NCI-H446 treated with DMSO at 0.1 percent for 48 hours (cell line): ENCODE results near the gene MAPKAPK2.

Experiments
- DNase-seq: peaks from one replicate; lab custom pipeline; 2025; lab: John Stamatoyannopoulos, UW

The MAPKAPK2 gene

DNA sequence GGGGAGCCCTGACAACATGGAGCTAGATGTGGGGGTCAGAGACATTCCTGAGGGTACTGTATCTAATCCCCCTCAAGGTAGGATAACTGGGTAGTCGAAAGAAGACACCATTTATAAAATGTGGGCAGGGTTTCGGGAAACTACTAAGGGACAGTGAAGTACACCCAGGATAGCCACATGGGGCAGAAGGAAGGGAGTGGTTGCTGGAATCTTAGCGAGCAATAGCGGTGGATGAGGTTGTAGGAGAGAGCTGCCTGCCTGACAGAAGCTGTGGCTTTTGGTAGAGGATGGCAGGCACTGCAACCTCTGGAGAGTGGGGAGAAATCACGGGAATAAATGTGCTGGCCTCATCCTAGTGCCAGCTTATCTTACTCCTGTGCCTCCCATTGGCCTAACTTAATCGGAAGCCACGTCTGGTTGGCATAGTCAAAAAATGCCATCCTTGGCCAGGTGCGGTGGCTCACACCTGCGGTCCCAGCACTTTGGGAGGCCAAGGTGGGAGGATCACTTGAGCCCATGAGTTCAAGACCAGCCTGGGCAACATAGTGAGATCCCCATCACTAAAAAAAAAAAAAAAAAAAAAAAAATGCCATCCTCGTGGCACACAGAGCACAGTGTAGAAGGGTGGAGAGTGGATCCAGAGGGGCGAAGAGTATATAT lies 23.4 kb upstream of the MAPKAPK2 start:
- DNase-seq: no peak

DNA sequence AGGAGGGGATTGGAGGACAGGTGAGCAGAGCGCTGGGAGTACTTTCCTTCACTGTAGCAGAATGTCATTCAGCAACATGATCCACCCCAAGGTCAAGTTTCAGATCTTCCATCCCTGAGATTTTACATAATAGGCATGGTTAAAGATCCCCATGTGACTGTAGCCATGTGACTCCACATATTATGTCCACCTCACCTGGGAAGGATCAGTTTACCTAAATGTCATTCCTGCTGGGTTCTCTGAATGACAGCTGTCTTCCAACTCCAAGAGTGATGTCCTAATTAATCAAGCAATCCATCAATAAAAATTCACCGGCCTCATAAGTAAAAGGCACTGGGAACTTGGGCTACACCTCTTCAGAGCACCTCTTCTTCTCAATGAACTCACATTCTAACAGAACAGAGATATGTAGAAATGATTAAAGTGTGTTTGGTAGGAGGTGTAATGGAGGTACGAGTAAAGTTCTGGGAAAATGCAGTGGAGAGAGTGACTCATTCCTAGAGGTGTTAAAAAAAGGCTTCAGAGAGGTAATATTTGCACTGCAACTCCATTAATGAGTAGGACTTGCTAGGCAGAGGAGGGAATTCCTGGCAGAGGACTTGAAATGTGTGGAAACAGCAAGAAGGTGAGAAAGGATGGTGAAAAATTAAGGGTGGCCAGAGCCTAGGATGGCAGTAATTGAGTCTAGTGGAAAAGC lies 22.2 kb upstream of the MAPKAPK2 start:
- no peak for DNase-seq

- DNase-seq: no peak
Observed at GRCh38 chr1:206663362-206663761, 21.3 kb upstream of the MAPKAPK2 start.

DNA sequence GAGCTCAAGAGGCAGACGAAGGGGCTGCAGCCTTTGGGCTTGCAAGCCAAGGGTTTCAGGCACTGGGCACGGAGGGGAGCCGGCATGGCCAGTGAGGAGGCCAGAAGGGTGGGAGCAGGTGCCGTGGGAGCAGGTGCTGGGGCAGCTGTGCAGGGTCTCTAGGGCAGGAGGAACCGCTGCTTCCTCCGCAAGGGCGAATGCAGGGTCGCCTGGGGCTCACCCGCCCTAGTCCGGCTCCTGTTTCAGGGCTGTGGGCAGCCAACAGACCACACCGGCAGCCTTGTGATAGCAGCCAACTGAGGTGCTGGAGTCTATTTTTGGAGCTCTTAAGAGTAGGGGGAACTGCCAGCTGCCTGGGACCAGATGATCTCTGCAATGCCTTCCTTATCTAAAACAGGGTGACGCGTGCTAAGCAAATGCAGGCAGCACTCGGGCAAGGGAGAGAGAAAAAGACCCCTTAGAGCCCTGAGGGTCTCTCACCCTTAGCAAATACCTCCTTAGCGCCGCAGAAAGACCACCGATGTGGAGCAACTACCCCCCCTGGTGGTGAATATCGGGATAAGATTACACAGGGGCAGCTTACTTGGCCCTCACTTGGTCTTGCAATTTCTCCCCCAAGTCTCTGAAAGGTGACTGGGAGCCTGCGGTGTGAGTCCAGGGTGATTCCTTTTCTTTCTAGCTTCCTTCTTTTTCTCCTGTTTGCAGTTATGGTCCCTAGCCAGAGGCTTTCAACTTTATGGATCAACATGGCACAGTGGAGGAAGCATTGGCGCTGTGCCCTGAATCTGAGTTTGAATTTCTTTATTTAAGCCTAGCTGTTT lies 20.7 kb upstream of the MAPKAPK2 start:
- peak; percentile 57 for DNase-seq

GRCh38 chr1:206664740-206665139 lies 20.0 kb upstream of the MAPKAPK2 start:
- DNase-seq: no peak

DNA sequence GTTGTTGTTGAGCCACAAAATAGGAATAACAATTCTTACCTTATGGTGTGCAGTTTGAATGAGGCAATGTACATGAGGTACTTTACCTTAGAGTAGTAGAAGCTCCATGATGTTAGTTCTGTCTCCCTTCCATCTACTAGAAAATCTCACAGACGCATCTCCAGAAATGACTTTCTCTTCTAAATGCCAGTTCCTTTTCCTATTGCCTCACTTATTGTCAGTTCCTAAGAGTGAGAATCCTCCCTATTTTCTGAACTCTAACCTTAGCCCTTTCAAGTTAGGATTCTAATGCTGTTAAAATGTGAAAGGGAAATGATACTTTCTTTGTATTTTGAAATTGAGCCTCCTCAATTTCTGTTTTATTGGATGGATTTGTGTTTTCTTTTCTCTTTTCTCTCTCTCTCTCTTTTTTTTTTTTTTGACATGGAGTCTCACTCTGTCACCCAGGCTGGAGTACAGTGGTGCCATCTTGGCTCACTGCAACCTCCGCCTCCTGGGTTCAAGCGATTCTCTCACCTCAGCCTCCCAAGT lies 18.6 kb upstream of the MAPKAPK2 start:
- no peak for DNase-seq

GRCh38 chr1:206666954-206667665 lies 17.6 kb upstream of the MAPKAPK2 start:
- DNase-seq: no peak

GRCh38 chr1:206668351-206668750 lies 16.4 kb upstream of the MAPKAPK2 start:
- no peak for DNase-seq

DNA sequence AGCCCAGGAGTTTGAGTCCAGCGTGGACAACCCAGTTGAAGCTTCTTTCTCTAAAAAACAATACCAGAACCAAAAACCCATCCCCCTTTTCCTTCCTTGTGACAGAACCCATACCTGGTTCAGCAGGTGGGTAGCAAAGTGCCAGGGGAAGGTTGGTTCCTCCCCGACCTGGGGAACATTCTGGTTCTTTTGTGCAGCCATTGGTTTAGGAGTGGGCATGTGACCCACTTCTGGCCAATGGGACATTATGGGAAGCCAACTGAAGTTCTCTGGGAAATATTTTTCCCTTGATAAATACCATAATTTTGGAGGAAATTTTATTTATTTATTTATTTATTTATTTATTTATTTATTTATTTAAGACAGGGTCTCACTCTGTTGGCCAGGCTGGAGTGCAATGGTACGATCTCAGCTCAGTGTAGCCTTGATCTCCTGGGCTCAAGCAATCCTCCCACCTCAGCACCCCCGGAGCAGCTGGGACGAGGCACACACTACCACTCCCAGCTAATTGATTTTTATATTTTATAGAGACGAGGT lies 15.8 kb upstream of the MAPKAPK2 start:
- no peak for DNase-seq

DNA sequence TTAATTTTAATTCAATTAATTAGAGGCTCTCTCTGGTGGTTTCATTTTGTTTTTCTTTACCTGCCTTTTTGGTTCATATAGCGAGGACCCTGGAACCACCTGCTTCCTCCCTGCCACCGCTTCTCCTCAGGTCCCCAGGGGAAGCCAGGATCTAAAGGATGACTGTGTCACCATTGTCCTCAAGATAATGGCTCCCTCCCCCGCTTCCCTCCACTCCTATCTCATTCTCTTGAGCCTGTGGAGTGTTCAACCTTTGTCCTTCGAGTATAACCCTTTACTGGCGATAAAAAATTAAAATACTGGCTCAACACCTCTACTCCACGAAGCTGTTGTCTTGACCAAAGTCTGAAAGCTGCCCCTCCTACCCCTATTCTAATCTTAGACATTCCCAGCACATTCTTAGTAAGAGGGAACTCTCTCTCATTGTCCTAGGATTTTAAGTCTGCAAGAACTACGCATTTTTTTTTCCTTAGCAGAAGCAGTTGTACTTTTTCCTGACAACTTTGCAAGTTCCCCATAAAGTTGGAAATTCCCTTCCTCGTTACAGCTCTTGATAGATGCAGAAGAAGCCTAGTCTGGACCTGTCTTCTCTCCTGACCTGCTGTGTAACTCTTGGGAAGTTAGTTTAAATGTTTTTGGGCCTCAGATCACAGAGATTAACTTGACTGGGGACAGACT lies 12.6 kb upstream of the MAPKAPK2 start:
- DNase-seq: no peak

DNA sequence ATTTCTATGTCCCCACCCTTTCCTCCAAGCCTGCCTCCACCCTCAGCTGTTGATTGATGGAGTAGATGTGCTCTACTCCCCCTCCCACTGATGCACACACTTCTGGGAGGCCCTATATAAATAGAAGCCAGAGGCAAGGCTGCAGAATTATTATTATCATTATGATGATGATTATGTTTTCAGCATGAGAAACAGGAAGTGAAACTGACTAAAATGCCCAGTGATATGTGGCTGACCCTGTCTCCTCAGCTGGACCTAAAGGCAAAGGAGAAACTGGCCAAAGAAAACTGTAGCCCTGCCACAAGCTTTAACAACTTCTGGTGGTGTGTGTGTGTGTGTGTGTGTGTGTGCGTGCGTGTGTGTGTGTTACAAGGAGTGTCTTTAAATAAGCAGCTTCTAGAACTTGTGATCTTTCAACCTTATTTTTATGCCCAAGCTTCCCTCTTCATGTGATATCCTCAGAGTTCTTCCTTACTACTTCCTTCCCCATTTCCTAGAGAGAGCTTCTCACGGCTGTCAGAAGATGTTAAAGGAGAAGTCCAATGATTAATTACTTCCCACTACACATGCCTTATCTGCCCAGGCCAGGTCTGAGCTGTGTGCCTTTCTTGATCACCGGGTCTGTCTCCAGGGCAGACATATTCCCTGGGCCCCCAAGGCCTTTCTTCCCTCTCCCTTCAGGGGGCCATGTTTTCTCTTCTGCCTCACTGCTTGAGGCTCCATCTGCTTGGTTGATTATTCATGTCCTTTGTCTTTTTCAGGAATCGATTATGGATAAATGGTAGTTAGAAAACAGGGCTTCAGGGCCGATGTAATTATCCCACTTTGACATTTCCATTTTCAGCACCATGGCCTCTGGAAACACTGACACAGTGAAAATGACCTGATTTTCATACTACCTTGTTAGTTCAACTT lies 11.6 kb upstream of the MAPKAPK2 start:
- DNase-seq: no peak

DNA sequence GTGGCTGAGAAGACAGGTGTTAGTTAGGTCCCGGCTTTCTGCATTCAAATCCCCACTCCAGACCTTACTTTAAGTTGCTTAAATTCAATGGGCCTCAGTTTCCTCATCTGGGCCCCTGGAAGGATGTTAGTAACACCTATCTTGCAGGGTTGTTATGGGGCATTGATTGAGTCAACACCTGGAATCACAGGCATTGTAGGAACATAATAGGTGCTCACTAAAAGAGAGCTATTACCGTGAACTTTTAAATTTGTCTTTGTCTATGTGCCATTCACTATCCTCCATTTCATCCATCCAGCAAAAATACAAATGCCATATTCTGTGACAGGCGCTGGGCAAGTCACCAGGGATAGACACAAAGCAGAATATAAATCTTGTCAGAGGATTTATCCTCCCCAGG lies 10.5 kb upstream of the MAPKAPK2 start:
- DNase-seq: no peak

DNA sequence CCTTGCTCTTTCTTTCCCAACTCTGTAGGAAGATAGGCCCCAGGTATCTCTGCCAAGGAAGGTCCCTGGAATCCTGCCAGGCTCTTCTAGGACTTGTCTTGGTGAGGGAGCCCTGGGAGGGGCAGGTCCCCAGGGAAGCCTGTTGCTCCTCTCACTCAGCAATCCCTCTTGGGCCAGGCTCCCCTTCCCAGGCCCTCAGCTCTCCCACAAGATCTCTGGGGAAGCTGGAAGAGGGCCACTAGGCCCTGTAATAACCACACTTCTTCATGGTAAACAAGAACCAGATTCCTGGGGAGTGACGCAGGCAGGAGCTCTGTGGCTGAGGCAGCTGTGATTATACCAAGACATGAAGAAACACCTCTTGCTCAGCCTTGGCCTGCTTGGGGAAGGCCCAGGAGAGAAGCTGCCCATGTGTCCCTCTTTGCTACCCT lies 9.9 kb upstream of the MAPKAPK2 start:
- DNase-seq: no peak

GRCh38 chr1:206676499-206676898 lies 8.2 kb upstream of the MAPKAPK2 start:
- DNase-seq: no peak

DNA sequence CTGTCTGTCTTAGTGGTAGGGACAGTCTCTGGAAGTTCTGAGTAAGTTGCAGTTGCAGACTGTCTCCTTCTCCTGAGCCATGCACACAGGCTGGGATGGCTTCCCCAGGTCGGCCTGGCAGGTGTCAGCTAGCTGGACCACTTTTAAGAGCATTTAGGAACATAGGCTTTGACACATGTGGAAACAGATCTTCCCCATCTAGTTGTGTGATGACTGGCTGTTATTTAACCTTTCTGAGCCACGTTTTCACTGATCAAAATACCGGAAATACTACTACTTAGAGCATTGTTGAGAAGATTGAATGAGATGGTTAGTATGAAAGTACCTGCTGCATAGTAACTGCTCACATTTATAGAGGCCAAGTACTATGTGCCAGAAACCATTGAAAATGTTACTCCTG lies 6.2 kb upstream of the MAPKAPK2 start:
- no peak for DNase-seq

GRCh38 chr1:206679738-206680211 lies 4.9 kb upstream of the MAPKAPK2 start:
- no peak for DNase-seq

DNA sequence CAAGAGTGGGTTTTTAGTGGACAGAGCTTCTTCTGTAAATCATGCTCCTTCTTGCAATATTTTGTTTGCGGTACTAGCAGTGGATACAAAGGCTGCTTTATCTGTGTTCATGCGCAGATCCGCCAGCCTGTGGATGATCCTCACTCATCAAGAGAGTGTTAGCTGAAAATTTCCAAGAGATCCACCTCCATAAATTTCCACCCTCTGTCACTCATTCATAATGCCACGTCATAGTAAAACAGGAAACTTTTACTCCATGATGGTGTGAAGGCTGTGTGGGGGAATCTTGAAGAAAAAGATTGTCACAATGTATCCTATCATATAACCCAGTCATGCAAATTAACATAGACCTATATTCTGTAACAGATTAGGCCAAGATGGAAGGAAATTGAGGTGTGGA lies 4.4 kb upstream of the MAPKAPK2 start:
- no peak for DNase-seq

DNA sequence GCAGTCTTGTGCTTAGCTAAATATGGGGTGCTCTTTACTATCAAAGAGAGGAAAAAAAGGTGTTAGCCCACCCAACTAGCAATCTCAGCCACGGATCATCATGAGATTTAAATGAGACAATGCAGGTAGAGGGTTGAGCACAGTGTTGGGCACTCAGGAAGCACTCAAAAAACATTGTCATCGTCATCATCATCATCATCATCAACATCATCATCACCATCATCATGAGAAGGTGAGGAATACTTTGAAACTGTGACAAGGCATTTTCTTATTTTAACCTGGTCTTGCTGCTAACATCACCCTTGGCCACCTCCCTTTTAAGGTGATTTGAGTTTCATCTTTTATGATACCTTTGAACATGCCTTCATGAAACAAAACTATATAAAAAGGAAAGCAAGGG lies 3.3 kb upstream of the MAPKAPK2 start:
- no peak for DNase-seq

DNA sequence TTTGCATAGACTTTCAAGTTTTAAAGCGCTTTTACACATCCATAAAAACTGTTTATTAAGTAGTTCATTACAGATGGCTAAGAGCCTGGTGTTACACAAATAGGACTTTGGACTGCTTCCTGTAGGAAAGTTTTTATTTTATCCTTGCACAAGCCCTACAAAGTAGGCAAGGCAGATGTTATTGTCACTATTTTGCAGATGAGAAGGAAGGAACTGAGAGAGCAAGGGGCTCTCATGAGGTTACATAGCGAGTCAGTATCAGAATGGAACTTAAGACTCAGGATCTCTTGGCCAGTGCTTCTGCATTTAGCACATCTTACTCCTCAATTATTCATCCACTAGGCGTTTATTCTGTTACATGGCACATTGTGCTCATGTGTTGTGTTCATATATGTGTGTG lies 2.6 kb upstream of the MAPKAPK2 start:
- no peak for DNase-seq

- no peak for DNase-seq
Observed at GRCh38 chr1:206683313-206683712, 1.4 kb upstream of the MAPKAPK2 start.
